Measurements from ENCODE around the gene FNDC10.

FNDC10 gene

DNA sequence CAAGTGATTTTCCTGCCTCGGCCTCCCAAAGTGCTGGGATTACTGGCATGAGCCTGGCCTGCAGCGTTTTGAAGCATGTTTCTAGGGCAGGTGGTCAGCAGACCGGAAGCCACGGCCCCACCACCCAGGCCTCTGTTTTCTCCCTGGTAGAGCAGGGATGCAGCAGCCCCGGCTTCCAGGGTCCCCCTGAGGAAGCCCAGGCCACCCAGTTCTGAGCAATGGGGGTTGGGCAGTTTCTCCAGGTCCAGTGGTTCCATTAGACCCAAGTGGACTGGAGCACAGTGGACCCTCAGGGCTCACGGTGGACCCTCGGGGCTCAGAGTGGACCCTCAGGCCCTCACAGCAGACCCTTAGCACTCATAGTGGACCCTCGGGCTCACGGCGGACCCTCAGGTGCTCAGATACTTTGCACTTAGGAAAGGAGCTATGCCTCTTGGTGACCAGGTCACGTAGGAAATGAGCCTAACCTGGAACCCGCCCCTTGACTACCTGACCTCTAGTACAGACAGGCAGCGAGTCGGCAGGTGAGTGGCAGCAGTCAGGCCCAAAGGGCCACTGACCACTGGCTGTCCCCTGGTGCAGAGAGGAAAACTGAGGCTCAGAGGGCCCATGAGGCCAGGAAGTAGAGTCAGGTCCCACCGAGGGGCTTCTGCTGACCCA lies 4.6 kb upstream of the FNDC10 start:
- Histone ChIP-seq H3K27me3 (ENCODE audit: insufficient read depth, low read length) (no peaks in the 10 kb centered on the region), H2AFZ (ENCODE audit: low read depth, low read length) (no peak overlapping the region), H3K9me3 (ENCODE audit: low read length) (no peaks in the 10 kb centered on the region), H3K4me3 (ENCODE audit: low read length) (no peak overlapping the region), H3K36me3 (ENCODE audit: insufficient read depth, low read length) (no peaks in the 10 kb centered on the region), H3K4me1 (ENCODE audit: insufficient read depth, low read length) (peaks cover 5% of the 10 kb centered on the region)

DNA sequence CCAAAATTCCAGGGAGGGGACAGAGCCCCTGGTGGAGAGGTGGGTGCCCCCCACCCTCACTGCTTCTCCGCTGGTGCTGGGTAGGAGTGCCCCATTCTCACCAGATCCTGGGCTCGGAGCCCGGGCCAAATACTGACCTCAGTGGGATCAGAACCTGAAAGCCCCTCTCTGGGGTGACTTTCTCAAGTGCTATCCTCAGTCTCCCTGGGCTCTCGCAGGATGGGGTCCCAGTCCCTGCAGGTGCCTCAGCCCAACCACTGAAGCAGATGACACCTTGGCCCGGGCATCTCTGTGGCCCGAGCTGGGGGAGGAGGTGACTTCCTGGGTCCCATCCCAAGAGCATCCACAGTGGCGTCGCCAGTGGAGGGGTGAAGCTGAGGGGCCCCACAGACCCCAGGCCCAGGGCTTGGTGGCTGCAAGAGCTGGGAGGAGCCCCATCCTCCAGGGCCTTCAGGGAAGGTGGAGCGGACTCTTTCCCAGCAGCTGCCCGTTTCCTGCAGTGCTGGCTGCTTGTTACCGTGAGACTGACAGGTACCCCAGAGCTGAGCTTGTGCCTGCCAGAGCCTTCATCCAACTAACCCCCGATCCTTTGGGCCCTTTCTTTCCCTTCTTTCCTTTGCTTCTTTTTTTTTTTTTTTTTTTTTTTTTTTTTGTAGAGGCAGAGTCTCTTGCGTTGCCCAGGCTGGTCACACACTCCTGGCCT lies 3.9 kb upstream of the FNDC10 start:
- H3K4me1 ChIP-seq (ENCODE audit: insufficient read depth, low read length) = peaks cover 5% of the 10 kb centered on the region
- H3K9me3 ChIP-seq (ENCODE audit: low read length) = no peaks in the 10 kb centered on the region
- no peaks in the 10 kb centered on the region for H3K36me3 ChIP-seq (ENCODE audit: insufficient read depth, low read length)
- no peaks in the 10 kb centered on the region for H3K27me3 ChIP-seq (ENCODE audit: insufficient read depth, low read length)
- no peak overlapping the region for H3K4me3 ChIP-seq (ENCODE audit: low read length)
- H2AFZ ChIP-seq (ENCODE audit: low read depth, low read length) = no peak overlapping the region

DNA sequence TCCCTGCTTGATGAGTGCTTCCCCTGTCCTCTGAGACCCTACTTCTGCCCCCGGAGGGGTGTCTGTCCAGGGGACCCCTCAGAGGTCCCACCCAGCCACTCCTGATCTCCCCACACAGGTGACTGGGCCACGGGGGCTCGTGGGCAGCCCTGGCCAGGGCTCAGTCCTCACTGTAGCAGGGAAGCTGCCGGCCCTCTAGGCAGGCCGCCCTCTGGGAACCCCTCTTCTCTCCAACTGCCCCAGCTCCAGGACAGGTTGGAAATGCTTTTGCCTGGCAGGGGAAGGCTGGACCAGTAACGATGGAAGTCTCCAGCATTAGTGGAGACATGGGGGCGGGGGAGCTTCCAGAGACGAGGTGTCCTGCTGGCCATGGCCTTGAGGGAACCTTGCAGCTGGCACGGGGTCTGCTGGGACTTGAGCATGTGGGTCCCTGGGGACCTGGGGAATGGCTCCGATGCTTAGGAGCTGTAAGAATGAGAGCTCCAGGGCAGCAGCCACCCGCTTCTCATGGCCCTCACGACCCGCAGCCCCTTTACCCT lies 3.1 kb upstream of the FNDC10 start:
- no peaks in the 10 kb centered on the region for H3K36me3 ChIP-seq (ENCODE audit: insufficient read depth, low read length)
- H3K4me3 ChIP-seq (ENCODE audit: low read length) = no peak overlapping the region
- H3K4me1 ChIP-seq (ENCODE audit: insufficient read depth, low read length) = peaks cover 5% of the 10 kb centered on the region
- no peaks in the 10 kb centered on the region for H3K9me3 ChIP-seq (ENCODE audit: low read length)
- H3K27me3 ChIP-seq (ENCODE audit: insufficient read depth, low read length) = no peaks in the 10 kb centered on the region
- no peak overlapping the region for H2AFZ ChIP-seq (ENCODE audit: low read depth, low read length)

DNA sequence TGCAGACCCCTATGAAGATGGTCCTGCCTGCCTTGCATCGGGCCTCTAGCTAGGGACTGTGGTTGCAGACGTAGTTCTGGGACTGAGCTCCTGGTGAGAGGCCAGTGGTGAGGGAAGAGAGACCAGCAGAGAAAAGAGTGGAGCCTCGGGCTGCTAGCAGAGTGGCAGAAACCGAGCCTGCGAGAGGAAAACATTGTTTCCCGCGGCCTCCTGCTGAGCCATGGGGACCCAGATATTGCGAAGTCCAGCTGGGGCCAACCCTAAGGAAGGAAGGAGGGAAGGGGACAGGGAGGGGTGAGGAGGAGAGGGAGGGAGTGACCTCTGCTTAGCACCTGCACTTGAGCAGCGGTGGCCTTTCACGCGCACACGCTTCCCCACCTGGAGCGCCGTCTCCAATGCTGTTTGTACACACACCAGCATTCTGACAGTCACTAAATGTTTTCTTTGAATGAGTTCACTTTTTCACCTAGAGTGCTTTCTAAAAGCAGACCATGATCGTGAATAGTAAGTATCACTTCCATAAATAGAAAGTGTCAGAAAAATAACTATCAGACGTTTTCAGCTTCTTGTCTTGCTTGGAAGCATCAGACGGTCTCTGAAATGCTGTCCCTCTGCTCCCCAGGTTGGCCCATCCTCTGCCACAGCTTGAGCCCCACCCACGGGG lies 2.5 kb upstream of the FNDC10 start:
- H3K9me3 ChIP-seq (ENCODE audit: low read length) = no peaks in the 10 kb centered on the region
- no peaks in the 10 kb centered on the region for H3K27me3 ChIP-seq (ENCODE audit: insufficient read depth, low read length)
- peaks cover 10% of the 10 kb centered on the region for H3K4me1 ChIP-seq (ENCODE audit: insufficient read depth, low read length)
- H3K36me3 ChIP-seq (ENCODE audit: insufficient read depth, low read length) = no peaks in the 10 kb centered on the region
- no peak overlapping the region for H3K4me3 ChIP-seq (ENCODE audit: low read length)
- H2AFZ ChIP-seq (ENCODE audit: low read depth, low read length) = no peak overlapping the region

DNA sequence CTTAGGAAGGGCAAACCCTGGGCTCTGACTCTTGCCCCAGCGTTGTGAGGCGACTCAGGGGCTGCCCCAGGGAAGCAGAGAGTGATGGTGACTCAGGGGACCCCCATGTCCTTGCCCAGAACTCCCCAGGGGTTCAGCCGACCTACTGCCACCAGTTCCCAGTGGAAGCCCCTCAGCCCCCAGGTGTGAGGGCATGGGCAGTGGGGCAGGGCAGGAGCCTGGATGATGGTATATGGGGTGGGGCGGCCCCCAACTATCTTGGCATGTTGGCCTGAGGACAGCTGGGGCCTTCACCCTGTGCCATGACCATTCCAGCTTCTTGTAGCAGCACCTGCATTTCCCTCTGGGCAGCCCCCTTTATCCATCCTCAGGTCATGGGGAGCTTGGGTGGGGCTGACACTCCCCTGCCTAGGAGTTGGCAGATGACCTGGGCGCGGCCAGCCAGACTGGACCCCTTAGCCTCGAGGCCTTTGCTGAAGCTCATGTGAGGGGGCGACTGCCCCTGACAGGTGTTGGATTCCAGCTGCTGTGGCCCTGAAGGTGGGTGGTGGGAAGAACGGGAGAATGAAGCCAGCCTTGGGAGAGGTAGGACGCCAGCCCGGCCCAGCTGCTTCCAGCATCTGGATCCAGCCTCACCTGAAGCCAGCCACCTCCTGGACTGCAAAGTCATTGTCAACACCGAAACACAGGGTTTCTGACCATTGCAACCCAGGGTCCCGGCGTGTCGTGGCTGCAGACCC lies 1.8 kb upstream of the FNDC10 start:
- no peaks in the 10 kb centered on the region for H3K36me3 ChIP-seq (ENCODE audit: insufficient read depth, low read length)
- H3K27me3 ChIP-seq (ENCODE audit: insufficient read depth, low read length) = no peaks in the 10 kb centered on the region
- H3K9me3 ChIP-seq (ENCODE audit: low read length) = no peaks in the 10 kb centered on the region
- H2AFZ ChIP-seq (ENCODE audit: low read depth, low read length) = no peak overlapping the region
- H3K4me3 ChIP-seq (ENCODE audit: low read length) = no peak overlapping the region
- peaks cover 14% of the 10 kb centered on the region for H3K4me1 ChIP-seq (ENCODE audit: insufficient read depth, low read length)

DNA sequence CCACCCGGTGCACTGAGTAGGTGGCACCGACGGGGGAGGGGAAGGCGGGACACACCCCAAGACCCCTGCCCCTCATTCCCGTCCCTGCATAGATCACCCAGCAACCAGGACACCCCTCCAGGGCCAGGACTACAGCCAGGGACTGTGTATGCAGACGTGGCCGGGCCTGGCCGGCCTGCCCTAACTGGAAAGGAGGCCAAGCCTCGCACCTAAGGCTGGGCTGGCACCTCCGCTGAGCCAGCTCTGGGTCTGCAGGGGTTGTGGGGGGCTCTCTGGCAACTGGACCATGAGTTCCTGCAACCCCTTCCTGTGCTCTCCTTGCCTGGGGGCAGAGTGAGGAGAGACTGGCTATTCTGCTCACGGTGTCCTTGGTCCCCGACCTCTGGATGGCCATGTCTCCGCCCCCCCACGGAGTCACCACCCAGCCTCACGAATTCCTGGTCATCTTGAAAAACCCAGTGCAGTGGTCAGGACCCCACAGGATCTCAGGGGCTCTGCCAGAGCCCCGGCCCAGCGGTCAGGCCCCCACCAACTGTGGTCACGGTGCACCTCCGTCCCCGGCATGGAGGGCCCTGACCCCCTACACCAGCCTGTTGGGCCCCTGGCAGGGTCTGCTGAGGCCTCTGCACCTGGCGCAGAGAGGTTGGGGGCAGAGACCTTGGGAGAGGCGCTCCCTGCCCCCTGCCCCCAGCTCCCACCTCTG lies 1.1 kb upstream of the FNDC10 start:
- no peaks in the 10 kb centered on the region for H3K9me3 ChIP-seq (ENCODE audit: low read length)
- H3K4me3 ChIP-seq (ENCODE audit: low read length) = peak overlapping the region; percentile 49
- H2AFZ ChIP-seq (ENCODE audit: low read depth, low read length) = no peak overlapping the region
- H3K27me3 ChIP-seq (ENCODE audit: insufficient read depth, low read length) = no peaks in the 10 kb centered on the region
- peaks cover 14% of the 10 kb centered on the region for H3K4me1 ChIP-seq (ENCODE audit: insufficient read depth, low read length)
- no peaks in the 10 kb centered on the region for H3K36me3 ChIP-seq (ENCODE audit: insufficient read depth, low read length)

DNA sequence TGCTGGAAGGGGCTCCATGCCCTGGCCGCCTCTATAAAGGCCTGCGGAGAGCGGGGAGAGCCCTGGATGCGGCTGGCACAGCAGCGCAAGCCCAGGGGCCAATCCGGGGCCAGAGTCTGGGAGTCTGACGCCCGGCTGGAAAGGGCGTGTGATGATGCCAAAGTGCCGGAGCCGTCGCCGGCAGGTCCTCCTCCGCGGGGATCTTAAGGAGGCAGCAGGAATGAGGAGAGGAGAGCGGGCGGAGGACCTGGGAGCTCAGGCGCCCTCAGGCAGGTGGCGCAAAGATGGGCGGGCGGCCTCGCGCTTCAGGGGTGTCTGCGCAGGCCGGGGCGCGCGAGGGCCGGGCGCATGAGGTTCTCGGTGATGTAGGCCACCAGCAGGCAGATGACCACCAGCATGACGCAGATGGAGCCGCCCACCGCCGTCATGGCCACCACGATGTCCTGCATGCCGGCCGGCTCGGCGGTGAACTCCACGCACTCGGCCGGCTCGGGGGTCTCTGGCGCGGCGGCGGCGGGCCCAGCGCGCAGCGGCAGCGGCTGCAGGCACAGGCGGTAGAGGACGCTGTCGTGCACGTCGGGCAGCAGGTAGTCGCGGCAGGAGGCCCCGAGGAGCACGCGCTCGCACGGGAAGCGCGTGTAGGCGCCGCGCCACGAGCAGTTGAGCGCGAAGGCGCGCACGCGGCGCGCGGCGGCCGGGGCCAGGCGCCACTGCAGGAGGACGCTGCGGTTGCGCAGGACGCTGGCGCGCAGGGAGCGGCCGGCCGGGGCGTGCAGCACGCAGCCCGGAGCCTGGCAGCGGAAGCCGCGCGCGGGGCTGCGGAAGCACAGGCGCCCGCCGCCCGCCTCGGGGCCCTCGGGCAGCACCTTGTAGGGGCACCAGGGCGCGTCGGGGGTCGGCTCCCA lies 653 bp downstream of the FNDC10 start:
- Histone ChIP-seq H3K27me3 (ENCODE audit: insufficient read depth, low read length) (no peaks in the 10 kb centered on the region), H3K9me3 (ENCODE audit: low read length) (no peaks in the 10 kb centered on the region), H3K4me3 (ENCODE audit: low read length) (peak overlapping the region; percentile 40)

DNA sequence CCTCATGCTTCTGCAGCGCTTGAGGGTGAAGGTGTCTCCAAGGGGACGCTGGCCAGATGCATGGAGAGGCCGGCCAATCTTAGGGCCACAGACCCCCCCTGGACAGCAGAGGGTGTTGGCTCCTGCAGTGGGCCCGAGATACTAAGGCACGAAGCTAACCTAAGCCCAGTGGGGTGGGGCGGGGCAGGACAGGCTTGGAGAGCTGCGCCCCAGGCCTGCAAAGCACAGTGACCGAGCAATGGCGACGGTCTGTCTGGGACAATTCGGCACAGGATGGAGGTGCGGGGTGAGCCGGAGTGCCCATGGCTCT lies 1.3 kb downstream of the FNDC10 start:
- H3K9me3 ChIP-seq (ENCODE audit: low read length) = no peaks in the 10 kb centered on the region
- H2AFZ ChIP-seq (ENCODE audit: low read depth, low read length) = no peak overlapping the region
- H3K27me3 ChIP-seq (ENCODE audit: insufficient read depth, low read length) = no peaks in the 10 kb centered on the region
- no peaks in the 10 kb centered on the region for H3K36me3 ChIP-seq (ENCODE audit: insufficient read depth, low read length)
- H3K4me3 ChIP-seq (ENCODE audit: low read length) = no peak overlapping the region
- H3K4me1 ChIP-seq (ENCODE audit: insufficient read depth, low read length) = peaks cover 15% of the 10 kb centered on the region

More for the DNA sequence above, 653 bp downstream of the FNDC10 start:
- peaks cover 15% of the 10 kb centered on the region for H3K4me1 ChIP-seq (ENCODE audit: insufficient read depth, low read length)
- H2AFZ ChIP-seq (ENCODE audit: low read depth, low read length) = no peak overlapping the region
- no peaks in the 10 kb centered on the region for H3K36me3 ChIP-seq (ENCODE audit: insufficient read depth, low read length)

DNA sequence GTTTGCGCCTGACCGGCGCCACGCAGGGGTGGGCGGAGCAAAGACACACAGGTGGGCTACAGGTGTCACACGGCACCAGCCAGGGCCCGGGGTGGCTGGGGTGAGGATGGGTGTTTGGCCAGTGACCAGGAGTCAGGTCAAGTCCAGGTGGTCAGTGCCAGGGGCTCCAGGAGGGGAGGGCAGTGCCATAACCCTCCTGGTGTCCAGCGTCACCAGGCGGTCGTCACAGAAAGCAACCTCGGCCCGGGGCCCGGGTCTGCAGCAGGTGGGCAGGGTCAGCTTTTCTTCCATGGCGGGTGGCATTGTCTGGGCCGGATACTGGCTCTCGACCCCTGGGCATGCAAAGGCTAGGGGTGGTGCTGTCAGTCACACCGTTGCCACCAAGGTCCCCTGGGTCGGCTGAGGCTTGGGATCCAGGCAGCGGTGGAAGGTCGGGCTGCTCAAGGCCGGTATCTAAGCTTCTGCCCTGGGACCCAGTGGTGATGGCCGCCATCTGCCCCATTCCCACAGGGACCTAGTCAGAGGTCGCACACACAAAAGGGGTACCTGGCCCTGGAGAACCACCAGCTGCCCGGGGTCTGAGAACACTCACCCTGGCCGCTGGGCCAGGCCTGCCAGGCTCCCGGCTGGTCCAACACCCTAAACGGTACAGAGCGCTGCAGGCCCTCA lies 1.8 kb downstream of the FNDC10 start:
- Histone ChIP-seq H3K27me3 (ENCODE audit: insufficient read depth, low read length) (no peaks in the 10 kb centered on the region), H3K4me3 (ENCODE audit: low read length) (no peak overlapping the region)

DNA sequence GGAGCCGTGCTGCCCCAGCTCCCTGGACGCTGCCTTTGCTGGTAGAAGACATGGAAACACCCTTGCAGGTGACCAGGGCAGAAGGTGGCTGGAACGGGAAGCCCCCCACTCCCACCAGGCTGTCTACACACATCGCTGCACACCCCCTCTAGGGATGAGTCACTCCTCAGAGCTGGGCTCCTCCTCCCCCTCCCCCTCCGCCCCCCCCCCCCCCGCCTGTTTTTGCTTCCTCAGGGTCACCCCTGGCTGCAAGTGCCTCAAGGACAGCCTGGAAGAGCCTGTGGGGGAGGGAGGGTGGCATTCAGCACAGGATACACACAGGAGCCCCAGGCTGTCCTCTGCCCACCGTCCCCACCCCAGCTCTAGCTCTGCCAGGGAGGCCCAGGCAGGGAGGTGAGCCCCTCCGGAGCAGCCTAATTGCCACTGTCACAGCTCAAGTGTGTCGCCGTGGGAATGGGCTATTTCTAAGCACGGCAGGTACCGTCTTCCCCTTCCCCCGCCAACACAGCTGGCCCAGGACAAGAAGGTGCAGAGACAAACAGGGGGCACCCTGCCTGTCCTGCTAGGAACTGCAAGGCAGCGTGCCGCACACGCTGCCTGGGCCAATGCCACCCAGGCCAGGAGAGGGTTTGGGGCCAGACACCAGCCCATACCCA lies 2.5 kb downstream of the FNDC10 start:
- H2AFZ ChIP-seq (ENCODE audit: low read depth, low read length) = no peak overlapping the region
- no peak overlapping the region for H3K4me3 ChIP-seq (ENCODE audit: low read length)
- peaks cover 15% of the 10 kb centered on the region for H3K4me1 ChIP-seq (ENCODE audit: insufficient read depth, low read length)
- H3K27me3 ChIP-seq (ENCODE audit: insufficient read depth, low read length) = no peaks in the 10 kb centered on the region
- no peaks in the 10 kb centered on the region for H3K36me3 ChIP-seq (ENCODE audit: insufficient read depth, low read length)
- no peaks in the 10 kb centered on the region for H3K9me3 ChIP-seq (ENCODE audit: low read length)

More for the DNA sequence above, 1.8 kb downstream of the FNDC10 start:
- Histone ChIP-seq H3K4me1 (ENCODE audit: insufficient read depth, low read length) (peaks cover 15% of the 10 kb centered on the region), H3K36me3 (ENCODE audit: insufficient read depth, low read length) (no peaks in the 10 kb centered on the region), H3K9me3 (ENCODE audit: low read length) (no peaks in the 10 kb centered on the region), H2AFZ (ENCODE audit: low read depth, low read length) (no peak overlapping the region)
